Progenitor cell of endocrine pancreas (in vitro differentiated cells): ENCODE data around the gene RAP1A. TPM values are rescaled to one million over a fixed set of nuclear protein-coding genes. Genes with fewer than 3 reads are reported as not detected.

ENCODE experiments used
- DNase-seq: peaks from one replicate; pipeline ENCODE4 v3.0.0; 2021; ENCODE audit warnings: low spot score; ENCODE audit not compliant: unreplicated experiment
- H3K27ac Mint-ChIP-seq: 2 replicates; pipeline ENCODE4 v1.8.0; 2021; ENCODE audit warnings: mild to moderate bottlenecking, moderate library complexity, mixed read lengths
- H3K27me3 Mint-ChIP-seq: 2 replicates; pipeline ENCODE4 v1.8.0; 2021; ENCODE audit warnings: mixed read lengths
- H3K36me3 Mint-ChIP-seq: 2 replicates; pipeline ENCODE4 v1.8.0; 2022; ENCODE audit warnings: mixed read lengths; ENCODE audit not compliant: insufficient read depth
- H3K4me1 Mint-ChIP-seq: 2 replicates; pipeline ENCODE4 v1.8.0; 2021; ENCODE audit warnings: low read depth, mixed read lengths
- H3K4me3 Mint-ChIP-seq: 2 replicates; pipeline ENCODE4 v1.8.0; 2021; ENCODE audit warnings: low read depth, mild to moderate bottlenecking, moderate library complexity, mixed read lengths
- H3K9me3 Mint-ChIP-seq: 2 replicates; pipeline ENCODE4 v1.8.0; 2021; ENCODE audit warnings: low read depth, mixed read lengths
- total RNA-seq: library from RNA; stranded (reverse); gene quantifications from 2 replicates; pipeline ENCODE4 v1.2.1, GENCODE V29; 2021
- TF ChIP-seq, protein P1 (sequence below): fragments of 200-600 bp; sonication (generic); IDR thresholded peaks from one replicate; pipeline ENCODE4 v1.5.0; 2021; ENCODE audit warnings: antibody characterized with exemption, mild to moderate bottlenecking; ENCODE audit not compliant: unreplicated experiment

The RAP1A gene
- total RNA-seq, 1 donor from 2014 or later, result 36.6 TPM

DNA sequence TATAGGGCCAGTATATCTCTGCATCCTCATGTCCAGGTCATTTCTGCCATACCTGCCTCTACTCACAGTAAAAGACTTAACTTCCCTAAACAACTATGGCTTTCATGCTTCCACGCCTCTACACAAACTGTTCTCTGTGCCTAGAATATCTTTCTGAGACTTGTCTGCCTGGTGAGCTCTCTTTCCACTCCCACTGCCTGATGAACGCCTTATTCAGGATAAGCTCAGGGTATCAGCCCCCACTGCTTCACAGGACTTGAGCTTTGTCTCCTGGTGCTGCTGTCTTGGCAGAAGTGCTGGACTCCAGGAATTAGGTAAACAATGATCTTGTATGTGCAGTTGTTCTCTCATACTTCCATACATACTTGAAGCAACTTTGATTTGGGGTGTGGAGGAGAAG is 131.3 kb downstream of the RAP1A start:
- DNase-seq, result no peak
- no peak overlapping the region for H3K27ac Mint-ChIP-seq
- TF ChIP-seq, protein P1, sequence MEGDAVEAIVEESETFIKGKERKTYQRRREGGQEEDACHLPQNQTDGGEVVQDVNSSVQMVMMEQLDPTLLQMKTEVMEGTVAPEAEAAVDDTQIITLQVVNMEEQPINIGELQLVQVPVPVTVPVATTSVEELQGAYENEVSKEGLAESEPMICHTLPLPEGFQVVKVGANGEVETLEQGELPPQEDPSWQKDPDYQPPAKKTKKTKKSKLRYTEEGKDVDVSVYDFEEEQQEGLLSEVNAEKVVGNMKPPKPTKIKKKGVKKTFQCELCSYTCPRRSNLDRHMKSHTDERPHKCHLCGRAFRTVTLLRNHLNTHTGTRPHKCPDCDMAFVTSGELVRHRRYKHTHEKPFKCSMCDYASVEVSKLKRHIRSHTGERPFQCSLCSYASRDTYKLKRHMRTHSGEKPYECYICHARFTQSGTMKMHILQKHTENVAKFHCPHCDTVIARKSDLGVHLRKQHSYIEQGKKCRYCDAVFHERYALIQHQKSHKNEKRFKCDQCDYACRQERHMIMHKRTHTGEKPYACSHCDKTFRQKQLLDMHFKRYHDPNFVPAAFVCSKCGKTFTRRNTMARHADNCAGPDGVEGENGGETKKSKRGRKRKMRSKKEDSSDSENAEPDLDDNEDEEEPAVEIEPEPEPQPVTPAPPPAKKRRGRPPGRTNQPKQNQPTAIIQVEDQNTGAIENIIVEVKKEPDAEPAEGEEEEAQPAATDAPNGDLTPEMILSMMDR, result no peak
- no peaks in the 10 kb centered on the region for H3K4me1 Mint-ChIP-seq
- H3K27me3 Mint-ChIP-seq, result peaks cover 18% of the 10 kb centered on the region
- H3K4me3 Mint-ChIP-seq, result no peak overlapping the region
- peaks cover 3% of the 10 kb centered on the region for H3K9me3 Mint-ChIP-seq
- H3K36me3 Mint-ChIP-seq, result no peaks in the 10 kb centered on the region

DNA sequence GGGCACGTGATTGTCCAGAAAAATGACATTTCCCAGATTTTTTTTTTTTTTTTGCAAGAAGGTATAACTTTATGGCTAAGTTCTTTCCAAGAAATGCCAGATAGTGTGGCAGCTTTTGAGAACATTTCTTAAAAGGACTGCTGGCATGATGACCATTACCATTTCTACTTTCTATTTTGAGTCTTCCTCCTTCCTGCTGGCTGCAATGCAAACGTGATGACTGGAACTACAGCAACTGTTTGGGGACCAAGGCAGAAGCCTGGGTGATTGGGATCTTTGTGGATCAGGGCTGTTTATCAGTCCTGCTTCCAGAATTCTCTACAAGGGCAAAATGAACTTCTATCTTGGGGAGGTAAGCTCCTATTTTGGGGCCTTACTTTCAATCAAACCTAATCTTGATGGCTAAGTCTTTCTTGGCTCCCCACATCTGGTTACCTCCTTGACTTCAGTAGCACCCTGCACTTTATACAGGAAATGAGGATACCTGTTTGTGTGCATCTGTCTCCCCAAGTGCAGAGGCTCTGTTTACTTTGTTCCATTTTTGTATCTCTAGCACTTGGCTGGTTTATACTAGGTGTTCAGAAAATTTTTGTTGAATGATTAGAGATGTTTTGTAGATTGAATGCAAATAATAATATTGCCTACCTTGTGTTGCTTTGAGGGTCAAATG is 132.5 kb downstream of the RAP1A start:
- Mint-ChIP-seq H3K27me3 (peaks cover 13% of the 10 kb centered on the region), H3K4me3 (no peak overlapping the region), H3K4me1 (peaks cover 6% of the 10 kb centered on the region), H3K27ac (no peak overlapping the region), H3K9me3 (peaks cover 3% of the 10 kb centered on the region), H3K36me3 (no peaks in the 10 kb centered on the region)
- DNase-seq, result no peak
- TF ChIP-seq, protein P1, result no peak

DNA sequence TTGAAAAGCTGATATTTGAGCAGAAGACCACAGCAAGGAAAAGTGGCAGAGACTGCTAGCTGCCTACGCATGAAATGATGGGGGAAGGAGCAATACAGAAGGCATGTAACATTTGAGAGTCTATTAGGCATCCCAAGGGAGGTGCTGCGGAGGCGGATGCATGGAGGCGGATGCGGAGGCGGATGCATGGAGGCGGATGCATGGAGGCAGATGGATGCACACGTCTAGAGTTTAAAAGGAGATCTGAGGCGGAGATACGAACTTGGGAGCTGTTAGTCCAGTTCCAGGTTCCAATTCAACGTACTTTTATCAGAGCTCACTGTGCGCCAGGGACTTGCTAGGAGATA is 135.4 kb downstream of the RAP1A start:
- DNase-seq, result no peak

DNA sequence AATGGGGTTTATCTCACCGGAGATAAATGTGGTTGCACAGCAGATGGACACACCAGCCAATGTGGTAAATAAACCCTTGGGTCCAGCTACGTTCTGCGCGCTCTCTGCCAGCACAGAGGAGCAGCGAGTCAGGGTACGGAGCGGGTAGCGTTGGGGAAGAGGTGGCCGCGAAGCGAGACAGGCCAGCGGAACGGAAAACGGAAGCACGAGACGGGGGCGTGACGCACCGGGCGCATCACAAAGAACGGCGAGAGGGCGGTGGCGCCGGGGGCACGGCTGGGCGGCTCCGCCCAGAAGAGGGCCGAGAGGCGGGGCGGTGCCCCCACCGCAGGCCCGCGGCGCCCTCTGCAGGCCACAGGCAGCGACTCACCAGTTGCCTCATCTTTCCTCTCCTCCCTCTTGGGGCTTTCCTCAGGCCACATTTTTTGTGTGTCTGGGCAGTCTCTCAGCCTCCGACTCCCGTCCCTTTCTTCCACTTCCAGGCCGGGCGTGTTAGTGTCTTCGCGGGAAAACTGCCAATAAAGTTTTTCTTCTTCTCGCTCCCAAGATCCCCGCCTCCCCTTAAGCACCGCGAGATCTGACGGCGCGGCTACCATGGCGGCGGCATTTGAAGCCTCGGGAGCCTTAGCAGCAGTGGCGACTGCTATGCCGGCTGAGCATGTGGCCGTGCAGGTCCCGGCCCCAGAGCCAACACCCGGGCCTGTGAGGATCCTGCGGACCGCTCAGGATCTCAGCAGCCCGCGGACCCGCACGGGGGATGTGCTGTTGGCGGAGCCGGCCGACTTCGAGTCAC is 135.9 kb downstream of the RAP1A start, which contains the start of gene DDX20:
Gene DDX20 (plus strand): TSS at position 571 of the 793 bp plus-strand sequence. CDS start 24 bp downstream, at position 595.
- TF ChIP-seq, protein P1, result peak; percentile 87
- H3K27ac Mint-ChIP-seq, result peak within 1 kb of the TSS; percentile 100

More for the DNA sequence above, 135.4 kb downstream of the RAP1A start:
- Mint-ChIP-seq H3K4me3 (peak overlapping the region; percentile 95), H3K4me1 (peaks cover 8% of the 10 kb centered on the region), H3K9me3 (no peaks in the 10 kb centered on the region), H3K27me3 (peaks cover 13% of the 10 kb centered on the region), H3K27ac (peak overlapping the region; percentile 98), H3K36me3 (peaks cover 9% of the 10 kb centered on the region)
- TF ChIP-seq, protein P1, result no peak

DNA sequence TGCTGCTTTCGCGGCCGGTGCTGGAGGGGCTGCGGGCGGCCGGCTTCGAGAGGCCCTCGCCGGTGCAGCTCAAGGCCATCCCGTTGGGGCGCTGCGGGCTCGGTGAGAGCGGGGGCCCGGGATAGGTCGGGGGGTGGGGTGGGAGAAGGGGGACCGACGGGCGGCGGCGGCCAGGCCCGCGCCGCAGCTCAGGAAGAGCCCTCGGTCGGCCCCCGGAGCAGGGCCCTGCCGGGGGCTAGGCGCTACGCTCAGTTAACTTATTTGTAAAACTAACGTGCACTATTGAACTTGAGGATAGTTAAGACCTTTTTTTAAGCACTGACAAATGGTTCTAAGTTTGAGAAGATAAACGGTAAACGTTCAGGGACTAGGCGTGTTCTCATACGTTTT is 136.5 kb downstream of the RAP1A start:
- peaks cover 8% of the 10 kb centered on the region for H3K4me1 Mint-ChIP-seq
- TF ChIP-seq, protein P1, result no peak
- peaks cover 16% of the 10 kb centered on the region for H3K36me3 Mint-ChIP-seq
- H3K27me3 Mint-ChIP-seq, result peaks cover 7% of the 10 kb centered on the region
- peak overlapping the region; percentile 95 for H3K4me3 Mint-ChIP-seq
- peak overlapping the region; percentile 100 for H3K27ac Mint-ChIP-seq
- no peak for DNase-seq
- no peaks in the 10 kb centered on the region for H3K9me3 Mint-ChIP-seq

More for the DNA sequence above, 135.9 kb downstream of the RAP1A start, which contains the start of gene DDX20:
- no peaks in the 10 kb centered on the region for H3K9me3 Mint-ChIP-seq
- H3K4me3 Mint-ChIP-seq, result peak within 1 kb of the TSS; percentile 95
- peaks cover 12% of the 10 kb centered on the region for H3K27me3 Mint-ChIP-seq
- peak; percentile 80 for DNase-seq
- peaks cover 8% of the 10 kb centered on the region for H3K4me1 Mint-ChIP-seq
- H3K36me3 Mint-ChIP-seq, result peaks cover 12% of the 10 kb centered on the region
